Measurements from ENCODE around the gene KLHL11.

DNA sequence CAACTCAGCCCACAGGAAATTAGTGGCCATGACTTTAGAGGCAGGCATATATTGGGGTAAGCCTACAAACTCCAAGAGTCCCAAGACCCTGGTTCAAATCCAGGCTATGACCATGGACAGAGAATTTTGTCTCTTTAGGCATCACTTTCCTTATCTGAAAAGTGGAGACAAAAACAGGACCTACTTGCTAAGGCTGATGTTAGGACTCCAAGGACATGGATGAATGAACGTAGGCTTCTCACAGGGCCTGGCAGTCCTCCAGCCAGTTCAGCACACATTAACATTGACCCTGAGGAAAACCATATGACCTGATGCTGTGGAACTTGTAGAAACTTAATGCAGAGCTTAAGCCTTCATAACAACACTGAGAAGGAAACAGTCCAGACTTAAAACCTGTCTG lies 51.0 kb downstream of the KLHL11 start:
- TF ChIP-seq POLR2AphosphoS5 (IDR thresholded peaks at IDR 0.05): no peak
- TF ChIP-seq, protein P1, sequence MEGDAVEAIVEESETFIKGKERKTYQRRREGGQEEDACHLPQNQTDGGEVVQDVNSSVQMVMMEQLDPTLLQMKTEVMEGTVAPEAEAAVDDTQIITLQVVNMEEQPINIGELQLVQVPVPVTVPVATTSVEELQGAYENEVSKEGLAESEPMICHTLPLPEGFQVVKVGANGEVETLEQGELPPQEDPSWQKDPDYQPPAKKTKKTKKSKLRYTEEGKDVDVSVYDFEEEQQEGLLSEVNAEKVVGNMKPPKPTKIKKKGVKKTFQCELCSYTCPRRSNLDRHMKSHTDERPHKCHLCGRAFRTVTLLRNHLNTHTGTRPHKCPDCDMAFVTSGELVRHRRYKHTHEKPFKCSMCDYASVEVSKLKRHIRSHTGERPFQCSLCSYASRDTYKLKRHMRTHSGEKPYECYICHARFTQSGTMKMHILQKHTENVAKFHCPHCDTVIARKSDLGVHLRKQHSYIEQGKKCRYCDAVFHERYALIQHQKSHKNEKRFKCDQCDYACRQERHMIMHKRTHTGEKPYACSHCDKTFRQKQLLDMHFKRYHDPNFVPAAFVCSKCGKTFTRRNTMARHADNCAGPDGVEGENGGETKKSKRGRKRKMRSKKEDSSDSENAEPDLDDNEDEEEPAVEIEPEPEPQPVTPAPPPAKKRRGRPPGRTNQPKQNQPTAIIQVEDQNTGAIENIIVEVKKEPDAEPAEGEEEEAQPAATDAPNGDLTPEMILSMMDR (IDR thresholded peaks at IDR 0.05 in 8 of 11, conservative IDR thresholded peaks at IDR 0.05 in 3 of 11): no peak

All from spleen (tissue), 7 donors.